ENCODE results near the gene GHR.

The GHR gene

GRCh38 chr5:42518595-42519221 is 95.5 kb downstream of the GHR start:
- no peak for DNase-seq

- DNase-seq, result no peak
Measured at GRCh38 chr5:42520203-42520602, 97.0 kb downstream of the GHR start.

- DNase-seq, result no peak
Measured at GRCh38 chr5:42520957-42521356, 97.7 kb downstream of the GHR start.

- no peak for DNase-seq
Measured at GRCh38 chr5:42521406-42521805, 98.2 kb downstream of the GHR start.

GRCh38 chr5:42522783-42523182 is 99.5 kb downstream of the GHR start:
- no peak for DNase-seq

- no peak for DNase-seq
Measured at GRCh38 chr5:42526179-42526578, 102.9 kb downstream of the GHR start.

GRCh38 chr5:42531611-42532010 is 108.4 kb downstream of the GHR start:
- no peak for DNase-seq

GRCh38 chr5:42542106-42542505 is 118.9 kb downstream of the GHR start:
- no peak for DNase-seq

GRCh38 chr5:42543774-42544173 is 120.5 kb downstream of the GHR start:
- no peak for DNase-seq

GRCh38 chr5:42545038-42545437 is 121.8 kb downstream of the GHR start:
- DNase-seq, result no peak

GRCh38 chr5:42547141-42547540 is 123.9 kb downstream of the GHR start:
- DNase-seq, result no peak

- DNase-seq, result no peak
Measured at GRCh38 chr5:42547894-42548293, 124.7 kb downstream of the GHR start.

GRCh38 chr5:42552597-42552996 is 129.4 kb downstream of the GHR start:
- no peak for DNase-seq

GRCh38 chr5:42553461-42553860 is 130.2 kb downstream of the GHR start:
- DNase-seq, result no peak

GRCh38 chr5:42555010-42555409 is 131.8 kb downstream of the GHR start:
- DNase-seq, result no peak

GRCh38 chr5:42555797-42556196 is 132.6 kb downstream of the GHR start:
- no peak for DNase-seq

GRCh38 chr5:42557689-42558088 is 134.4 kb downstream of the GHR start:
- no peak for DNase-seq

GRCh38 chr5:42561656-42562055 is 138.4 kb downstream of the GHR start:
- no peak for DNase-seq

GRCh38 chr5:42564689-42565356 is 141.6 kb downstream of the GHR start:
- no peak for DNase-seq

- no peak for DNase-seq
Measured at GRCh38 chr5:42566652-42567295, 143.5 kb downstream of the GHR start.

- no peak for DNase-seq
Measured at GRCh38 chr5:42569325-42569724, 146.1 kb downstream of the GHR start.

- DNase-seq, result no peak
Measured at GRCh38 chr5:42569953-42570548, 146.8 kb downstream of the GHR start.

- DNase-seq, result no peak
Measured at GRCh38 chr5:42570966-42571960, 148.0 kb downstream of the GHR start.

Data from NCI-H1930 (cell line).